Measurements from ENCODE around the gene CPM.

DNA sequence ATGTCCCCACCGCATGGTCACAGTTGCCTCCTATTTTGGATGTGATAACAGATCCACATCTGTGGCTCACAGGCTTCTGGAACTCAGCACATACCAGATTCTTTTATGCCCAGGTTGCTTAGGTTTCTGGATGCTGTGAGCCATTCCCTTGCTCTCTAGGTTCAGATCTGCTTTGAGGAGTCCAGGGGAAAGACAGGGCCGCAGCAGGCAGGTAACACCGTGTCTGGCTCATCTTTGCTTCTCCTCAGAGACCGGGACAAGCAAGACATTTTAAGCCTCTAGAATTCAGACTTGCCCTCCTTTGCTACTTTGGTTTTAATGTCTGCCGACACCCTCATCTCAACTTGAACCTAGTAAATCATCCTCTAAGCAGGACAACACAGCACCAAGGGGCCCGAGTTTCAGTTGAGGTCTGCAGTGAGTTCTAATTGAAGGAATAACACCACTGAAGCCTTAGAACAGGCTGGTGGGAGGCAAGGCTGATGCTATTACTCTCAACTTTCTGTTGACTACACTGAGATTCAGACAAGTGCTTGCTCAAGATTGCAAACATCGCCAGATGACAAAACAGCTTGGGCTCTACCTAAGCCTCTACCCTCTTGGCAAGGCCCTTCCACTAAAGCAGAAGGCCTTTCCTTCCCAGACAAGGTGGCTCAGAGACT is 69.7 kb downstream of the CPM start:
- TF ChIP-seq, protein P1, sequence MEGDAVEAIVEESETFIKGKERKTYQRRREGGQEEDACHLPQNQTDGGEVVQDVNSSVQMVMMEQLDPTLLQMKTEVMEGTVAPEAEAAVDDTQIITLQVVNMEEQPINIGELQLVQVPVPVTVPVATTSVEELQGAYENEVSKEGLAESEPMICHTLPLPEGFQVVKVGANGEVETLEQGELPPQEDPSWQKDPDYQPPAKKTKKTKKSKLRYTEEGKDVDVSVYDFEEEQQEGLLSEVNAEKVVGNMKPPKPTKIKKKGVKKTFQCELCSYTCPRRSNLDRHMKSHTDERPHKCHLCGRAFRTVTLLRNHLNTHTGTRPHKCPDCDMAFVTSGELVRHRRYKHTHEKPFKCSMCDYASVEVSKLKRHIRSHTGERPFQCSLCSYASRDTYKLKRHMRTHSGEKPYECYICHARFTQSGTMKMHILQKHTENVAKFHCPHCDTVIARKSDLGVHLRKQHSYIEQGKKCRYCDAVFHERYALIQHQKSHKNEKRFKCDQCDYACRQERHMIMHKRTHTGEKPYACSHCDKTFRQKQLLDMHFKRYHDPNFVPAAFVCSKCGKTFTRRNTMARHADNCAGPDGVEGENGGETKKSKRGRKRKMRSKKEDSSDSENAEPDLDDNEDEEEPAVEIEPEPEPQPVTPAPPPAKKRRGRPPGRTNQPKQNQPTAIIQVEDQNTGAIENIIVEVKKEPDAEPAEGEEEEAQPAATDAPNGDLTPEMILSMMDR (conservative IDR thresholded peaks at IDR 0.05), result no peak
- TF ChIP-seq ZFX (IDR thresholded peaks at IDR 0.05), result no peak
